Esophagus (tissue), 2 donors: ENCODE measurements around the gene FHIT. TPM values are rescaled to one million over a fixed set of nuclear protein-coding genes. Genes with fewer than 3 reads are reported as not detected.

Source experiments
- H3K27ac ChIP-seq, 2 donors: one replicate each; pipeline ENCODE4 v1.5.1; 2013; ENCODE audit warnings: low read depth in 2 of 2, mild to moderate bottlenecking in 2 of 2, inconsistent platforms in 1 of 2, low read length in 1 of 2, moderate library complexity in 1 of 2
- H3K27me3 ChIP-seq, 2 donors: one replicate each; pipeline ENCODE4 v1.6.1; 2013; ENCODE audit warnings: low read length in 2 of 2, control low read depth in 1 of 2, mild to moderate bottlenecking in 1 of 2; ENCODE audit not compliant: insufficient read depth in 2 of 2, control insufficient read depth in 1 of 2
- H3K36me3 ChIP-seq, 2 donors: one replicate each; pipeline ENCODE4 v1.6.1; 2013; ENCODE audit warnings: low read length in 1 of 2; ENCODE audit not compliant: control insufficient read depth in 2 of 2, insufficient read depth in 2 of 2
- H3K4me1 ChIP-seq, 2 donors: one replicate each; pipeline ENCODE4 v1.6.1; 2013; ENCODE audit warnings: low read length in 1 of 2; ENCODE audit not compliant: control insufficient read depth in 2 of 2, insufficient read depth in 2 of 2
- H3K4me3 ChIP-seq, 2 donors: one replicate each; pipeline ENCODE4 v1.5.1; 2013; ENCODE audit warnings: low read length in 2 of 2, mild to moderate bottlenecking in 2 of 2, low read depth in 1 of 2, moderate library complexity in 1 of 2
- H3K9me3 ChIP-seq, 2 donors: one replicate each; pipeline ENCODE4 v1.6.1; 2013; ENCODE audit warnings: mild to moderate bottlenecking in 2 of 2, low read depth in 1 of 2, low read length in 1 of 2, moderate library complexity in 1 of 2; ENCODE audit not compliant: control insufficient read depth in 2 of 2, insufficient read depth in 1 of 2
- WGBS, 2 donors: extraction: QIAGEN DNeasy Blood & Tissue Kit; methylation state at CpG; one replicate each; pipeline ENCODE4 v1.1.7; 2013; 5-methylcytosine and 5-hydroxymethylcytosine counted together
- polyA plus RNA-seq, 2 donors: library from polyadenylated mRNA; stranded (reverse); fragments of 200-250 nt; gene quantifications; one replicate each; pipeline ENCODE4 v1.2.3, GENCODE V29; 2013
- donor health status: healthy with polysubstance abuse.
- donor health status: Bipolar disorder and iron deficiency.

FHIT gene
- polyA plus RNA-seq, 2 donors: 3.4 to 5.0 TPM

DNA sequence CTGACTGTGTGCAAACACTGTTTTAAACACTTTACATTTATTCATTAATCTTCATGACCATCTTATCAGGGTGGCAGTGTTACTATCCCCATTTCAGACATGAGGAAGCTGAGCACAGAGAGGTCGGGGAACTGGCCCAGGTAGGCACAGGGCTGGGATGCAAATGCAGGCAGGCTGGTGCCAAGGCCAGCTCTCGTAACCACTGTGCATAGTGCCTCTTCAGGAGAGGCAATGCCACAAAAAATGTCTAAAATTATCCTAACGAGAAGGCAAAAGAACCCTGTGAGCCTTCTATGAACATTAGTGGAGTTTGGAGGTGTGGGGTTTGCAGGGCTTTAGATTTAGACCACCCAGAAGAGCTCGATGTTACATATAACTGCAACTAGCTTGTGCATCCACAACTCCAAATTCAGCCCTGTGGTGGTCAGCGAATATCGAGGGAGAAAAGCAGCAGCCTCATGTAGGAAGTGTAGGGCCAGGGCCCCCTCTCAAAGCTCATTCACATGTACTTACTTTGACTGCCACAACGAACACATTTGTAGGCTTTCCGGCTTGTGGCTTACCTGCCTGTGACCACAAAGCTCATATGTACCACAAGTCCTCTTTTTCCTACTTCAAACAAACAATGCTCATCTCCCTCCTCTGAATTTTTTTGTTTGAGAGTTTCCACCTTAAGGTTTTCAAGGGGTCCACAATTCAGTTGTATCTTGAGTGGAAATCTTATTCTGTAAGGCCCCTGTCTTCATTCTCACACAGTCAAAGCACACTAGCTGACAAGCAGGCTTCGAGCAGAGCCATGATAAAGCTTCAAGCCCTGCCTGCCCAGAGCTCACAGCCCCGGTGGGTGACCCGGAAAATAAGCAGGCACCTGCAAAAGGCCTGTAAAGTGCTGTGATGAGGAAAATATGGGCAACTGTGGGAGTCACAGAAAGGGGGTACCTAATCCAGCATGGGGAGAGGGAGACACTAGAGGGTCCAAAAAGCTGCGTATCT lies 1478.5 kb downstream of the FHIT start:
- H3K4me1 ChIP-seq: no peaks in the 10 kb centered on the region
- WGBS, 2 donors: 70 to 73% methylated on average over 12 of the region's 12 CpGs
- H3K27ac ChIP-seq: no peak overlapping the region

DNA sequence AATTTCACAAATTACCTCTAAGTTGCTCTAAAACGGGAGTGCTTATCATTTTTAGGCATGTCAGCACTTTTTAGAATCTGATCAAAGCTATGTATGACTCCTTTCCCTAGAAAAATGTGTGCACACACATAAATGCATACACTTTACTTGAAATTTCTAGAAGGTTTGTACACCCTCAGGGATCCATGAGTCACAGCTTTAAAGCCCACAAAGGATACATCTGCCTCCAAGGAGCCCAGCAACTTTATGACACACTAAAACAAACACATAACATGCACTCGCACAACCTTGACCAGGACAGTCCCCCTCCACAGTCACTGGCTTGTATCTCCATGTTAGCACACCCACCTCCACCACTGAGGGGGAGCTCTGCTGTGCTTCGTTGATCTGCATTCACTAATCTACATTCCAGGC lies 1479.5 kb downstream of the FHIT start:
- Histone ChIP-seq H3K27me3 (no peaks in the 10 kb centered on the region), H3K9me3 (no peaks in the 10 kb centered on the region), H3K4me1 (no peaks in the 10 kb centered on the region), H3K27ac (no peak overlapping the region), H3K36me3 (no peaks in the 10 kb centered on the region), H3K4me3 (no peak overlapping the region)
- 52 to 58% methylated on average over 3 of the region's 3 CpGs for WGBS, 2 donors

More for the DNA sequence above, 1478.5 kb downstream of the FHIT start:
- H3K27me3 ChIP-seq: no peaks in the 10 kb centered on the region
- no peak overlapping the region for H3K4me3 ChIP-seq
- H3K36me3 ChIP-seq: no peaks in the 10 kb centered on the region
- H3K9me3 ChIP-seq: no peaks in the 10 kb centered on the region

DNA sequence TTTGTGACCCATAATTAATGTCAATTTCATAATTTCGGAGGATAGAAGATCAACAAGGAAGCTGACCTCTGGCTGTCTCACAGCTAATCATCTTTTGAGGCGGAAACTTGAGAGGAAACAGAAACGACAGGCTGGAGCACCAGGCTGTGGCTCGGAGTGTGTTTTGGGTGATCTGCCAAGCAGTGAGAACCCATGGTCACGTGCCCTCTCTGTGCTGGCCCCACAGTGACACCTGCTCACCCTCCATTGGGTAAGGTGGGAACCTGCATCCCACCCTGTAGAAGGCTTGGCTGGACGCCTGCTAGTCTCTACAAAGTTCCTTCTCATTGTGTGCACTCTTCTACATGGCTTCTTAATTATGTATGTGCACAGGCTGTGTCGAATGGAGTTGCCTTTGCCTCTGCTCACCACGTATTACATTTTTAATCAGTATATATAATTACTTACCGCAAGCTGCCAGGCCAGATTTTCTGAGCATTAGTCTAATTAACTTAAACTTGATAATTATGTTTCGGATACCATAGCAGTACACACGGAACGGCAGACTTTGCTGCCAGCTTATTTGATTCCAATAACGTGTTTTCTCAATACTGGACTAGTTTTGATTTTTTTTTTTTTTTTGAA lies 1482.0 kb downstream of the FHIT start:
- no peak overlapping the region for H3K4me3 ChIP-seq
- H3K27me3 ChIP-seq: no peaks in the 10 kb centered on the region
- no peaks in the 10 kb centered on the region for H3K4me1 ChIP-seq
- H3K9me3 ChIP-seq: no peaks in the 10 kb centered on the region
- 93 to 95% methylated on average over 13 of the region's 13 CpGs for WGBS, 2 donors
- H3K36me3 ChIP-seq: no peaks in the 10 kb centered on the region
- no peak overlapping the region for H3K27ac ChIP-seq

DNA sequence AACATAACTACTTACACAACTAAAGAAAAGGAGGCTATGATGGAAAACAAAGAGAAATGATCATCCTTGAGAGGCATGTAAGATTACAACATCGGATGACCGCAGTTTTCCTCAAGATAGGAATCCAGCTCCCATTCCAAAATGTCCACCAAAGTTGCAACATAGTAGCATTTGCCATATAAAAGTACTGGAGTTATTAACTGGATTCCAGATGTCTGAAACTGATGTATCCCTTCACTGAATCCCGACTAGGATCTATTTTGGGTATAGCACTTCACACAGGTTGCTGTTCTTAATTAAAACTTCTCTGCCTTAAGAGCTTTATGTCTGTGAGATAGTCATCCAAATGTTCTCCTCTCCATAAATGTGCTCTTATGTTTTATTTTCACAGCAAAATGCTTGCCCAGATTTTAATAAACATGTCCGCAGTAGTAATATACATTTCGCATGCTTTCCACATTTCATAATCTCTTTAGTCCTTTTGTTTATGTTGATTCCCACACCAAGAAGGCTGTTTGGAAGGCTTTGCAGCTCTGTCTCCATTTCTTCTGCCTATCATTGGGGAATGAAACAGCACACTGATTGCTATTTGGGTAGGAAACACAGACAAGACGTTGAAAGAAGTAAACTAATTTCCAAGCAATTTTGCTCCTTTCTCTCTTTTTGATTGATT lies 1484.9 kb downstream of the FHIT start:
- Histone ChIP-seq H3K27ac (no peak overlapping the region), H3K9me3 (no peaks in the 10 kb centered on the region), H3K36me3 (no peaks in the 10 kb centered on the region), H3K27me3 (no peaks in the 10 kb centered on the region), H3K4me3 (no peak overlapping the region), H3K4me1 (no peaks in the 10 kb centered on the region)
- 69 to 79% methylated on average over 6 of the region's 6 CpGs for WGBS, 2 donors

DNA sequence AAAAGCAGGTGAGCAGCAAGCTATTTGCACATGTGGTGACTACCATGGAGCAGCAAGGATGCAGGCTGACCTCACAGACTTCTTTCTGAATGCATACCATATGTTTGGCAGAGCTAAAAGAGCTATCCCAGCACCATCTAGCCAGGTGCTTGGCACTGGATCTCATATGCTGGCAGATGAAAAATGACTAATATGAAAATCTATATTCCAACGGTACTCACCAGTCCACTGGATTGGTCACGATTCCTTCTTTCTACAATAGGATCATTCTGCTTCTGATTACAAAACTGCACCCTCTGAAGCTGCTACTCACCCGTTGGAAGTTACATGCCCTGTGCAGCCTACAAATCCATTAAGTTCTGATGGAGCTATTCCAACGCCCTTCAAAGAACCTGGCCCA lies 1487.1 kb downstream of the FHIT start:
- Histone ChIP-seq H3K27me3 (no peaks in the 10 kb centered on the region), H3K4me1 (no peaks in the 10 kb centered on the region), H3K4me3 (no peak overlapping the region), H3K9me3 (no peaks in the 10 kb centered on the region), H3K27ac (no peak overlapping the region), H3K36me3 (no peaks in the 10 kb centered on the region)
- WGBS, 2 donors: 41 to 59% methylated on average over 4 of the region's 4 CpGs

DNA sequence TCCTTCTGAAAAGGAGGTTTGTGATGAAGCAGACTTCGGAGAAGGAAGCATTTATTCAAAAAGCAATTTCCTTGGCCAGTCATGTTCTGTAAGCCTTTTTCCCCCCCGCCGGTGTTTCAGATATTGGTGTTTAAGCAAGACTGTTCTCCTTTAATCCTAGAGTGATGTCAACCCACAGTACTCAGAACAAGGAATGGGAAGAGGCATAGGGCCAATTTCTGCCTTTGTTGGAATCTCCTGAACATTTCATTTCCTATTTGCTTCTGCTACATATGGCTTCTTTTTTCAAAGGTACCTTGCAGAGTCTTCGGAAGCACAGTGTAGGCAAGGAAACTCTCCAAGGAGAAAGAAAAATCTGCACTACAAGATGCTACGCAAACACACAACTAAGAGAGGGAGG lies 1488.3 kb downstream of the FHIT start:
- Histone ChIP-seq H3K4me1 (no peaks in the 10 kb centered on the region), H3K36me3 (no peaks in the 10 kb centered on the region), H3K9me3 (no peaks in the 10 kb centered on the region), H3K27me3 (no peaks in the 10 kb centered on the region), H3K4me3 (no peak overlapping the region), H3K27ac (no peak overlapping the region)
- 82 to 88% methylated on average over 5 of the region's 5 CpGs for WGBS, 2 donors

DNA sequence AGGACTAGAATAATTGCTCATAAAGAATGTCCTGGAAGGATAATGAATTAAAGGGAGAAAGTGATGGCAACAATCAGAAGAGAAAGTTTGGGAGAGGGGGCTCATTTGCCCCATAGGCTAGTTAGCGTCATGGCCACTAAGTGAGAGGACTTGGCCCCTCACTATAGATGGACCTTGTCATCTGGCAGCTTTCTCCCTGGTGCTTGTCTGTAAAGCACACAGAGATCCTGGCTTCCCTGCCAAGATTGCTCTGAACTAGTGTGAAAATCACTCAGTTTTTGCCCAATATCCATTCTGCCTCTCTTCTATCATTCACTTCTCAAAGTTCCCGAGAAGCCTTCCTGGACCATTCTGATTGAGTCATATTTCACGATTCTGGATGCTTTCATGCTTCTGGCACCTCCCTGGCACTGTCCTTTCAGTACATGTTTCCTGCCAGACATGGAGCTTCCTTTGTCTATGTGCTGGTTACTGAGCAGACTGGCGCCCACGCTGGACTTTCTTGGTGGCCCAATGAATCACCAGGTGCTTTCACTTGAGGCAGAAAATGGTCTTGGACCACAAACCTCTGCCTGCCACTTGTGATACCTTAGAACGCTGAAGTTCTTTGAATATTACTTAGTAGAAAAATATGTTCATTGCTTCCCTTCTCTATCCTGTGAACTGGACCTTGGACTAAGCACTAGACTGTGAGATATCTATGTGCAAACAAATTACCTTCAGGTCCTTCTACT lies 1491.8 kb downstream of the FHIT start:
- Histone ChIP-seq H3K27me3 (no peaks in the 10 kb centered on the region), H3K27ac (no peak overlapping the region), H3K4me1 (no peaks in the 10 kb centered on the region), H3K36me3 (no peaks in the 10 kb centered on the region), H3K4me3 (no peak overlapping the region), H3K9me3 (no peaks in the 10 kb centered on the region)
- WGBS, 2 donors: 69 to 71% methylated on average over 6 of the region's 6 CpGs

DNA sequence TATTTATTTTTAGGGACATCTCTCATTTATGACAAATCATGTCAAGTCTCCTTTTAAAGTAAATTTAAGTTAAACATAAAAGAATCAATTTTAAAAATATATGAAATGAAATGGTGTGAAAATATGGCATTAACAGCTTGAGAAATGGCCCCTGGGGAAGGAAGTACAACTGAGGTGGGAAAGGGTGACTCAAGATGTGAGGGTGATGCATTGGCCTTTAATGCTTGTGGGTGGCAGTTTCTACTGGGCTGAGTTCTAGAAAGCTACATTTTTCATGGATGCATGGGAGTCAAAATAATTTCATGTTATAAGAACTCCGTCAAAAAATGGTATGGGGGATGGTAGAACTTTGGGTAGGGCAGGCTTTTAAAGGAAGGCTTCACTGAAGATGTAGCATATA lies 1492.6 kb downstream of the FHIT start:
- Histone ChIP-seq H3K9me3 (no peaks in the 10 kb centered on the region), H3K27me3 (no peaks in the 10 kb centered on the region), H3K4me1 (no peaks in the 10 kb centered on the region), H3K4me3 (no peak overlapping the region), H3K36me3 (no peaks in the 10 kb centered on the region), H3K27ac (no peak overlapping the region)
- WGBS, 2 donors: 82 to 93% methylated on average over 1 of the region's 1 CpG

DNA sequence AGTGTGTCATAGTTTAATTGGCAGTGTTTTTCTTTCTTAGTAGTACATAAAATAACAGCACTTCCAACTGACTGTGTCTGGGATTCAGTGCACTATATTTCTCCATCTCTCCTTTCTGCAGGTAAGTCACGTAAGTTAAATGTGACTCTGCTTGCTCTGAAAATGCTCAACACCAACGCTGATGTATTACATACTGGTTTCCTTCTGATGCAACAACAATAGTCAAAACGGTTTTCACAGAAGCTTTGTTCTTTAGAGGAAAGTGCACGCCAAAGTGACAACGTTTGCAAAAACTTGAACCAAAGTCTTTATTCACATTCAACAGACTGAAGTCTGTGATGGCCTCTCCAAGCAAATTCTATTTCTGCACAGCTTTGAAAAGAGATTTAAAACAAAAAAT lies 1494.3 kb downstream of the FHIT start:
- no peak overlapping the region for H3K4me3 ChIP-seq
- H3K27ac ChIP-seq: no peak overlapping the region
- WGBS, 2 donors: 75 to 76% methylated on average over 5 of the region's 5 CpGs

More for the DNA sequence above, 1494.3 kb downstream of the FHIT start:
- Histone ChIP-seq H3K36me3 (no peaks in the 10 kb centered on the region), H3K4me1 (no peaks in the 10 kb centered on the region), H3K27me3 (no peaks in the 10 kb centered on the region), H3K9me3 (no peaks in the 10 kb centered on the region)
